Motor neuron (in vitro differentiated cells): Measurements from ENCODE around the gene DOCK10. TPM values are rescaled to one million over a fixed set of nuclear protein-coding genes. Genes with fewer than 3 reads are reported as not detected.
"Not testable (repeated sequence)": the region's sequence is repeated elsewhere in the genome, so short reads cannot be mapped to it uniquely, and the experiment has no call there.

Experiments used
- ATAC-seq, 8 experiments: fragments of 200-7000 bp; cut with Tn5 transposase; replicated peaks in 6 of 8; 2 replicates each; pipeline ENCODE4 v1.8.0; 2021; ENCODE audit warnings: mild to moderate bottlenecking in 8 of 8, moderate library complexity in 8 of 8
- H3K27ac ChIP-seq, 2 donors: fragments of 250-450 bp; sonication (Bioruptor Pico); 2 replicates each; pipeline ENCODE4 v1.9.0; 2021; ENCODE audit warnings: antibody characterized with exemption in 2 of 2, mild to moderate bottlenecking in 2 of 2, moderate library complexity in 1 of 2
- H3K4me1 ChIP-seq, 2 donors: fragments of 250-450 bp; sonication (Bioruptor Pico); replicated peaks in 1 of 2; 2 replicates each; pipeline ENCODE4 v1.6.1; 2021; ENCODE audit warnings: antibody characterized with exemption in 2 of 2, mild to moderate bottlenecking in 2 of 2, moderate library complexity in 1 of 2
- H3K4me3 ChIP-seq, 5 donors: fragments of 250-450 bp; sonication (Bioruptor Pico); 2 replicates each; pipeline ENCODE4 v1.9.0; 2021; ENCODE audit warnings: antibody characterized with exemption in 5 of 5, mild to moderate bottlenecking in 5 of 5, moderate library complexity in 4 of 5
- WGBS, 10 experiments: fragments of 450-650 bp; shearing (Covaris generic); methylation state at CpG; one replicate each; pipeline ENCODE4 v1.0.0; 2022; 5-methylcytosine and 5-hydroxymethylcytosine counted together
- in situ Hi-C, 9 experiments: fragments of 400-800 bp; cut with MboI; loops; one replicate each; pipeline ENCODE4 v1.15.0; 2021; ENCODE audit warnings: low sequenced_read_pairs in 9 of 9, low pct_unique_long_range_greater_than_20kb in 2 of 9; ENCODE audit not compliant: unreplicated experiment in 9 of 9
- total RNA-seq, 8 experiments: library from RNA; unstranded; fragments of 300-600 nt; gene quantifications; 2 replicates each; pipeline versions ENCODE4 v1.2.3 to v1.2.4, GENCODE V29; 2022

DOCK10 gene
- total RNA-seq, 8 experiments from 2014 or later: 1.7 to 151 (median 5.2) TPM

- H3K4me1 ChIP-seq: peaks cover 0 to 11% of the 10 kb centered on the region in 2 donors
- WGBS, 10 experiments: 90 to 100% (median 99%) methylated on average over 3 to 8 of the region's 8 CpGs; no CpG with 5 or more reads in 2 of the 10 experiments
- H3K27ac ChIP-seq, H3K4me3 ChIP-seq, in situ Hi-C loops, ATAC-seq: not testable (repeated sequence)
These were observed 98.6 kb downstream of the DOCK10 start for GRCh38 chr2:224943601-224944041.

- ATAC-seq: no peak
- H3K4me1 ChIP-seq: peaks cover 8 to 9% of the 10 kb centered on the region in 2 donors
- H3K4me3 ChIP-seq: no peak overlapping the region
- in situ Hi-C loops: no loop called here
- WGBS, 10 experiments: 71 to 100% (median 86%) methylated on average over 1 to 2 of the region's 2 CpGs; no CpG with 5 or more reads in 3 of the 10 experiments
- no peak overlapping the region for H3K27ac ChIP-seq
These were observed 100.3 kb downstream of the DOCK10 start for GRCh38 chr2:224941960-224942359.

GRCh38 chr2:224940618-224941017, 101.7 kb downstream of the DOCK10 start:
- no peak for ATAC-seq
- peaks cover 8 to 9% of the 10 kb centered on the region in 2 donors for H3K4me1 ChIP-seq
- in situ Hi-C loops: no loop called here
- no peak overlapping the region for H3K27ac ChIP-seq
- no peak overlapping the region for H3K4me3 ChIP-seq
- 90 to 100% (median 100%) methylated on average over 1 to 3 of the region's 3 CpGs; no CpG with 5 or more reads in 1 of the 10 experiments for WGBS, 10 experiments

DNA sequence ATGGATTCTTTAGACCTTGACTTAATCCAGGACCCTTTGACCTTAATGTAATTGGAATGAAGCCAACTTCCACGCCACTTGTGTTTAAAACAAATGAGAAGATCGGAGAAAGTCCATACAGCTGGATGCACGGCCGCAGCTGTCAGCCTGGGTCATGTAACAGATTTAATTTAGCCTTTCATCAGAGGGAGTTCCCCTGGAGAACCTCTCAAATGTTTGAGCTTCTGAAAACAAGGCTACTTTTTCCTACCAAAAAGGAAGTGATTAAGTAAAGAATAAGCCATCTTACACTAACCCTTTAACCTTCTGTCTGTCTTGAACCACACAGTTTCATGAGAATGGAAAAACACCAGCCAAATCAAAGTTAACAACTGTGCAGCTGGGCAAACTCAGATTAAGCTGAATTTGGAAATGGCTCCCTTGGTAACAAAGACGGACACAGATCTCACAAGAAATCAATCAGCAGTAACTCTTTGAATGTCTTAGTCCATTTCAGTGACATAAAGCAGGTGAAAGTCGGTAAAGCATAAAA, 103.6 kb downstream of the DOCK10 start:
- H3K27ac ChIP-seq: no peak overlapping the region
- WGBS, 10 experiments: 0 to 97% (median 42%) methylated on average over 1 to 6 of the region's 6 CpGs; no CpG with 5 or more reads in 1 of the 10 experiments
- in situ Hi-C loops: no loop called here
- H3K4me3 ChIP-seq: no peak overlapping the region
- H3K4me1 ChIP-seq: peaks cover 8 to 9% of the 10 kb centered on the region in 2 donors
- ATAC-seq: peak in 1 of 8 experiments; percentile 50

DNA sequence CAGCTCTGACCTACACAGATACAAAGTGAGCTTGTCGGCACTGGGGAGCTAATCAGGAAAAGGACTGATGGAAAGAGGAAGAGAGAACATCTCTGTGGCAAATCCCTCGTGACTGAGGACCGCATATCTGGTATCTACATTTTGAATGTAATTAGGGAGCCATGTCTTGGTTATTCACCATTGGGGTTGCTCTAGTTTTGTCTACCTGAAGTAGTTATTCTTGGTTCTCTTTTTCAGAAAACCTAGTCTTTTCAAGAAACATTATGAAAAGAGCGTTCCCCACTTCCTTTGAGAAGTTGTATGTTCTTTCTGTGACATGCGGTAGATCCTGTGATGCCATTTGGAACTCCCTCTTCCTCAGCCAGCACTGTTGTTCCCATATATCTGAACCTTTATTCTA, 104.4 kb downstream of the DOCK10 start:
- Histone ChIP-seq H3K27ac (no peak overlapping the region), H3K4me1 (peaks cover 8 to 9% of the 10 kb centered on the region in 2 donors), H3K4me3 (no peak overlapping the region)
- in situ Hi-C loops: no loop called here
- WGBS, 10 experiments: 65 to 100% (median 90%) methylated on average over 2 to 5 of the region's 5 CpGs; no CpG with 5 or more reads in 2 of the 10 experiments
- no peak for ATAC-seq

DNA sequence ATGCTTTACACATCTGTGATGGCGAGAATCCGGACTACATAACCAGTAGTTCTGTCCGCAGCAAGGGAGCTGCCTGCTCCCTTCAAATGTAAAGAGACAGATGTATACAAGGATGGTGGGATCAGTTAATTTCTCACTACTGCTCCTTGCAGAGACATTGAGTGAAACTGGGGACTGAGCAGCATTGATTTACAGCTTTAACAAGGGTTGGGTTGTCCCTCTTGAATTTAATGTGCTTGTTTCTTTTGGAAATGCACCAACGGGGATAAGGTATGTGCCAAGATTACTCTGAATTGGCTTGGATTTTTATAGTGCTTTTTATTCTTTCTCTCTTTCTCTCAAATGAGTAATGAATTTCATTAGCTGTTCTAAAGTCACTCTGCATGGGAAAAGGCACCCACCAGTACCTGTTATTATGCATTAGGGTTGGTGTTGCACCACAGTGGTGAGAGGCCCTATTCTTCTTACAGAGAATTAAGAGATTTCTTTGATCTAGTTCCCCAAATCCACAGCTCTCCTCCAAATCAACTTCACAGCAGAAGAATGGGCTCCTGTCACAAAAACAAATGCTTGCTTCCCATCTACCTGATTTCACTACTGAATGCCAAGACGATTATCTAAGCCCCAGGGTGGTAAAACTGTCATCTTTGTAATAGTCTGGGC, 107.6 kb downstream of the DOCK10 start:
- H3K4me1 ChIP-seq: peaks cover 8 to 11% of the 10 kb centered on the region in 2 donors
- no peak overlapping the region for H3K4me3 ChIP-seq
- in situ Hi-C loops: no loop called here
- WGBS, 10 experiments: 25 to 88% (median 46%) methylated on average over 1 to 4 of the region's 5 CpGs
- no peak overlapping the region for H3K27ac ChIP-seq
- peak in 2 of 8 experiments; percentile 16 to 36 for ATAC-seq

- no peak for ATAC-seq
- in situ Hi-C loops: no loop called here
- WGBS, 10 experiments: 88 to 100% (median 100%) methylated on average over 1 to 2 of the region's 2 CpGs; no CpG with 5 or more reads in 3 of the 10 experiments
- Histone ChIP-seq H3K4me1 (peaks cover 4 to 7% of the 10 kb centered on the region in 2 donors), H3K4me3 (no peak overlapping the region), H3K27ac (no peak overlapping the region)
These were observed 108.8 kb downstream of the DOCK10 start for GRCh38 chr2:224933431-224933830.

GRCh38 chr2:224932522-224932921, 109.7 kb downstream of the DOCK10 start:
- in situ Hi-C loops: no loop called here
- ATAC-seq: no peak

DNA sequence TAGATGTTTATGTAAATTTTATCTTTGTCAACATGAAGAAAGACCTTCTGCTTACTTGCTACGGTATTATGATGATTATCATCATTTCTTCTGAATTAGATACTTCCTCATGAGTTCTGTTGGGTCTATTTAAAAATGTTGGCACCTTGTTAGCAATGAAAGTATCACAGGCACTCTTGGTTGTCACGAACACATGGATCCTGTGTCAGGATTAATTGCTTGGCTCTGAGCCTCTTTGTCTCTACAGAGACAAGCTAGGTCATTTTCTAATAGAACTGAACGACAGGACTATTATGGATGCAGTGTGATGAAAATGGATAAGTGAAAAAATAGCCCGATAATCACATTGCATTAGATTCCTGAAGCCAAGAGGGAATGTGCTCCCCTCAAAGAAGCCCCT, 110.3 kb downstream of the DOCK10 start:
- 55 to 96% (median 85%) methylated on average over 1 to 4 of the region's 4 CpGs; no CpG with 5 or more reads in 1 of the 10 experiments for WGBS, 10 experiments
- peaks cover 0 to 2% of the 10 kb centered on the region in 2 donors for H3K4me1 ChIP-seq
- ATAC-seq: no peak
- in situ Hi-C loops: no loop called here
- H3K27ac ChIP-seq: no peak overlapping the region
- H3K4me3 ChIP-seq: no peak overlapping the region

More at GRCh38 chr2:224932522-224932921, 109.7 kb downstream of the DOCK10 start:
- H3K4me1 ChIP-seq: peaks cover 0 to 2% of the 10 kb centered on the region in 2 donors
- no peak overlapping the region for H3K27ac ChIP-seq
- WGBS, 10 experiments: 85 to 100% (median 94%) methylated on average over 2 to 3 of the region's 3 CpGs; no CpG with 5 or more reads in 1 of the 10 experiments
- no peak overlapping the region for H3K4me3 ChIP-seq

DNA sequence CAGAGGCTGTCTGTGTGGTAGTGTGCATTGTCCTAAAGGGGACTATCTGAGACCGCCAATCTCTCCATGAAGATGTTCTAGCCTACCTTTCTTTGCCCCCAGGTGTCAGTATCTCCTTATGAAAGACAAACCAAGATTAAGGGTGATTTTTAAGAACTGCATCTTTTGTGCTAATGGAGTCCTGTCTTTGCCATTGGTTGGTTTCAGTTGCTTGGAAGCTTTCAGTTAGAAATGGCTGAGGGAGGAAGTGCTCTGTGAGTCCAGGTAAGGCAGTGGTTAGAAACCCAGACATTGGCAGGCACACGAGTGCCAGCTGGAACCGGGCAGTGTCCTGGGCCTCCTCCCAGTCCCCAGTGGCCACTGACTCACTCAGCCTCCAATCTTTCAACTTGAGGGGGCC, 111.3 kb downstream of the DOCK10 start:
- 100% methylated on average over 1 to 3 of the region's 3 CpGs; no CpG with 5 or more reads in 4 of the 10 experiments for WGBS, 10 experiments
- Histone ChIP-seq H3K4me3 (no peak overlapping the region), H3K27ac (no peak overlapping the region), H3K4me1 (peaks cover 0 to 2% of the 10 kb centered on the region in 2 donors)
- no peak for ATAC-seq
- in situ Hi-C loops: no loop called here

GRCh38 chr2:224930124-224930523, 112.1 kb downstream of the DOCK10 start:
- in situ Hi-C loops: no loop called here
- ATAC-seq: no peak
- Histone ChIP-seq H3K27ac (no peak overlapping the region), H3K4me3 (no peak overlapping the region), H3K4me1 (peaks cover 0 to 2% of the 10 kb centered on the region in 2 donors)
- 86 to 100% (median 97%) methylated on average over 1 to 5 of the region's 5 CpGs for WGBS, 10 experiments

DNA sequence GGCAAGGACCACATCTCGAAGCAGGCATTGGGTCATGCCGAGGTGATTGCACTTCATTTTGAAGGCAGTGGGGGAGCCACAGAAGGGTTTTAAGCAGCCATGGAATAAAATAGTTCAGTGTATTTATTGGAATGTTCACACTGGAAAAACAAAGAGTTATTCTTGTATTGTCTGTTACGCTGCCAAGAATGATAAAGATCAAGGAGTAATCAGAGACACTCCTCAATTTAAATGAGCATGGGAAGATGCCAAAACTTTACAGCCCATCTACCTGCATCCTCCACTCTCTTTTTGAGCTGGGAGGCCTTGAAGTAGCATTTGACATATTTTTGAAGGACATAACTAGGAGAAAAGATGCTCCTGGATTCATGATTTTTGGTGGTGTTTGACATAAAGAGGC, 112.8 kb downstream of the DOCK10 start:
- no peak overlapping the region for H3K4me3 ChIP-seq
- H3K4me1 ChIP-seq: peaks cover 0 to 2% of the 10 kb centered on the region in 2 donors
- no peak for ATAC-seq
- in situ Hi-C loops: no loop called here
- 80 to 100% (median 94%) methylated on average over 1 to 3 of the region's 3 CpGs; no CpG with 5 or more reads in 3 of the 10 experiments for WGBS, 10 experiments
- H3K27ac ChIP-seq: no peak overlapping the region

GRCh38 chr2:224927646-224928173, 114.6 kb downstream of the DOCK10 start:
- 40 to 100% (median 66%) methylated on average over 1 to 5 of the region's 7 CpGs; no CpG with 5 or more reads in 2 of the 10 experiments for WGBS, 10 experiments
- ATAC-seq: peak in 3 of 8 experiments; percentile 21 to 96 (median 58)
- in situ Hi-C loops: no loop called here
- Histone ChIP-seq H3K4me3 (no peak overlapping the region), H3K4me1 (peaks cover 0 to 2% of the 10 kb centered on the region in 2 donors), H3K27ac (no peak overlapping the region)
